Central memory CD8-positive, alpha-beta T cell (primary cell): ENCODE results near the gene BCL10.
"Not testable (repeated sequence)": the region's sequence is repeated elsewhere in the genome, so short reads cannot be mapped to it uniquely, and the experiment has no call there.

Experiments used
- ATAC-seq: fragments of 150-1000 bp; cut with Tn5 transposase; replicated peaks from 2 replicates; pipeline ENCODE4 v1.10.0; 2022; ENCODE audit warnings: mild to moderate bottlenecking, moderate FRiP score, moderate number of reproducible peaks; ENCODE audit not compliant: poor library complexity, severe bottlenecking; ENCODE audit errors: extremely low read depth
- DNase-seq, 2 donors: peaks; one replicate each; pipeline ENCODE4 v3.0.0; 2021; ENCODE audit warnings: low spot score in 2 of 2
- H3K27ac Mint-ChIP-seq: one replicate; pipeline ENCODE4 v1.8.0; 2022; ENCODE audit warnings: low read depth, mild to moderate bottlenecking, moderate library complexity, mixed read lengths
- H3K27me3 Mint-ChIP-seq: one replicate; pipeline ENCODE4 v1.8.0; 2022; ENCODE audit warnings: mixed read lengths
- H3K36me3 Mint-ChIP-seq: one replicate; pipeline ENCODE4 v1.8.0; 2022; ENCODE audit warnings: mild to moderate bottlenecking, moderate library complexity, mixed read lengths; ENCODE audit not compliant: insufficient read depth
- H3K4me1 Mint-ChIP-seq: one replicate; pipeline ENCODE4 v1.8.0; 2022; ENCODE audit warnings: mixed read lengths
- H3K4me3 Mint-ChIP-seq: one replicate; pipeline ENCODE4 v1.8.0; 2022; ENCODE audit warnings: mild to moderate bottlenecking, moderate library complexity, mixed read lengths
- H3K9me3 Mint-ChIP-seq: one replicate; pipeline ENCODE4 v1.8.0; 2022; ENCODE audit warnings: mixed read lengths

BCL10 gene

DNA sequence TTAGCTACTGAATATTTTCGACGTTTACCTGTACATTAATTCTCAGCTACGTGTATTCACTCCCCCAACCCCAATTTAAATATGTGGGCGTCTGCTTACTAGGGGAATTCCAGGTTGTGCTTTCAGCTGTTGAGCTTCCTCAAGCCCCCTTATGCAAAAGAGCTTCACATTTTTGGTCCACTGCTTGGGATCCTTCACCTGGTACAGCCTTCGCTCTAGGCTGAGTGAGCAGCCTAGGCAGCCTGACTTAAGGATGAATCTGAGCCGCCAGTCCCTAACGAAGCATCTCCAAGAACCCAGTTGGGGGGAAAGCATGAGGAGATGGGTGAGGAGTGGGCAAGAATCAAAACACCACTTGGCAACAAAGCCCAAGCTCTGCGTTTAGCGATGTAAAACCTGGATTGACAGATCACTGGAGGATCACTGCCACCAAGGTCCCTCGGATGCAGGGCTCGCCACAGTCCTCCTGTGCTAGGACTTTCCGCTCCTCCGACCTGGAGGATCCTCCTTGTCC is 674 bp downstream of the BCL10 start:
- H3K4me1 Mint-ChIP-seq = peaks cover 55% of the 10 kb centered on the region
- H3K36me3 Mint-ChIP-seq = peaks cover 12% of the 10 kb centered on the region
- peak overlapping the region; percentile 80 for H3K4me3 Mint-ChIP-seq
- no peaks in the 10 kb centered on the region for H3K9me3 Mint-ChIP-seq
- no peak for ATAC-seq
- peak overlapping the region; percentile 91 for H3K27ac Mint-ChIP-seq
- no peaks in the 10 kb centered on the region for H3K27me3 Mint-ChIP-seq
- DNase-seq = no peak

DNA sequence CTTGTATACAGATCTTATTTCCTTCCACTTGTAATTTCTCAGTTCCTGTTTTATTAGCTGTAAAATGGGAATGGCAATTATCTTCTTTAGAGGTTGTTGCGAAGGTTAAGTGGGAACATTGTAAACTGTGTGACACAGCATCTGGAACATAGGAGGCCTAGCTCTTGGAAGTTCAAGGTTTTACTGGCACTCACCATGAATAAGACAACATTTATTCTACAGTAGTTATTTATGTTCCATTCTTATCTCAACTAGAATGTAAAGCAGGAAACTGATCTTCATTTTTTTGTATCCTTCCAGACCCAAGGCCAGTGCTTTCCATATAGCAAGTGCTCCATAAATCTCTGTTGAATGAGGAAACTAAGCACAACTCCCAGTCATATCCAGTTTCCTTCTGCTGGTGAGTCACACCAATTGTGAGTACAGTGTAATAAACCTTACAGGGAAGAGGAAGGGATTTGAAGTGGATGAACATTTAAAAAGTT is 1.4 kb downstream of the BCL10 start:
- no peaks in the 10 kb centered on the region for H3K27me3 Mint-ChIP-seq
- peak overlapping the region; percentile 80 for H3K4me3 Mint-ChIP-seq
- no peak for DNase-seq
- H3K4me1 Mint-ChIP-seq = peaks cover 55% of the 10 kb centered on the region
- no peak for ATAC-seq
- peaks cover 19% of the 10 kb centered on the region for H3K36me3 Mint-ChIP-seq
- no peaks in the 10 kb centered on the region for H3K9me3 Mint-ChIP-seq
- H3K27ac Mint-ChIP-seq = peak overlapping the region; percentile 91

DNA sequence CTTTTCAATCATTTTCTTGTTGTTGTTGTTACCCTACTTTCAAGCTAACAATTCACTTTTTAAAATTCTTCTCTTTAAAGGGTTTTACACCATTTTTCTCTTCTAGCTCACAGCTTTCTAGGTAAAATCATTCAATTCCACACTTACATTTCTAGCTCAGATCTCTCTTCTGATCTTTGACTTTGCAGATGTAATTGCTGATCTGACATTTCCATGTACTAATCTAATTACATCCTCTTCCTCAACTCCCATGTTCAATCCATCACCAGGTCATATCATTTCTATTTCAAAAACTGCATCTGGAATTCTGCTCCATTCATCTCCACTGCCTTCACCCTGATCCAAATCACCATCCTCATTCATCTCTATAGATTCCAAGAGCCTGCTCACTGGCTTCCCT is 3.0 kb downstream of the BCL10 start:
- no peak overlapping the region for H3K4me3 Mint-ChIP-seq

DNA sequence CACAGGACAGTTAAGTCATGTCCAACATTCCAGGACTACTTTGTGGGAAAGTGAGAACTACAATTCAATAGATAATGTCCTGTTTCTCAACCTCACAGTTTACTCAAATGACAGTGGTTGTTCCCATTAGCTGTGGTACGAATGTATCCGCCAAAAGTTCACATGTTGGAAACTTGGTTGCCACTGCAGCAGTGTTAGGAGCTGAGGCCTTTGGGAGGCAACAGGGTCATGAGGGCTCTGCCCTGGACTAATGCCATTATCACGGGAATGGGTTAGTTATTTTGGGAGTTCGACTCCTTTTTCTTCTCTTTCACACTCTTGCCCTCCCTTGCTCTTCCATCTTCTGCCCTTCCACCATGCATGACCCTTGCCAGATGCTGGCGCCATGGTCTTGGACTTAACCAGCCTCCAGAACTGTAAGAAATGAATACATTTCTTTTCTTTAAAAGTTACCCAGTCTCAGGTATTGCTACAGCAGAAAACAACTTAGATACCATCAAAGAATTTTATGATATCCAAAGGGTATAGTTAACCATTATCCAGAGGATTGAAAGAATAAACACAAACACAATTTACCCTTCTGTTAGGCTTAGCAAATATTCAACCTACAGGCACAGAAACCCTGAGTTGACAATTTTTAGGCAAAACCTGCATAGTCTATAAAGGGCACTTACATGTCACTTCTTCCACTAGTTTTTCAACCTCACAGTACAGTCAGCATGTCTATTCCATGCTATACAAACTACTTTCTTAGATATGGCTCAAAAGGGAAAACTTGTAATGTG is 7.4 kb downstream of the BCL10 start:
- H3K36me3 Mint-ChIP-seq = peaks cover 48% of the 10 kb centered on the region
- ATAC-seq = no peak
- H3K4me3 Mint-ChIP-seq = no peak overlapping the region
- H3K27me3 Mint-ChIP-seq = no peaks in the 10 kb centered on the region
- DNase-seq = no peak
- no peak overlapping the region for H3K27ac Mint-ChIP-seq
- no peaks in the 10 kb centered on the region for H3K9me3 Mint-ChIP-seq
- H3K4me1 Mint-ChIP-seq = peaks cover 35% of the 10 kb centered on the region

More for the DNA sequence above, 3.0 kb downstream of the BCL10 start:
- Mint-ChIP-seq H3K4me1 (peaks cover 58% of the 10 kb centered on the region), H3K27ac (peak overlapping the region; percentile 5), H3K36me3 (peaks cover 31% of the 10 kb centered on the region), H3K9me3 (no peaks in the 10 kb centered on the region), H3K27me3 (no peaks in the 10 kb centered on the region)
- DNase-seq = no peak
- no peak for ATAC-seq

DNA sequence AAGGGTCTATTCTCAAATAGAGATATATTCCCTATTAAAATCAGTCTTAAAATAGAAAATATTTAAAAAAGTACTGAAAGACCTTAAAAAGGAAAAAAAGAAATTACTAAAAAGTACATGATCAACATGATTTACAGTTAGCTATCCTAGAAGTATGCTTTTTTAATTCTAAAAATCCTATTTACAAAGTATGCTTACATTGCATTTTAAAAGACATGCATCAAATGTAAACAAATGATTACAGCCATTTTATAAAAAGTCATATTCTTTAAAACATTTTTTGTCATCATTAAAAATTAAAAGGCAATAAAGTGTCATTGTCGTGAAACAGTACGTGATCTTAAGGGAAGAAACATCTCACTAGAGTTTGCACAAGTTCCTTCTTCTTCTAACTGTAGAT is 9.1 kb downstream of the BCL10 start:
- Mint-ChIP-seq H3K4me1 (peaks cover 20% of the 10 kb centered on the region), H3K9me3 (no peaks in the 10 kb centered on the region), H3K36me3 (peaks cover 51% of the 10 kb centered on the region), H3K27me3 (no peaks in the 10 kb centered on the region), H3K27ac (no peak overlapping the region), H3K4me3 (no peak overlapping the region)
- no peak for ATAC-seq
- DNase-seq = no peak

DNA sequence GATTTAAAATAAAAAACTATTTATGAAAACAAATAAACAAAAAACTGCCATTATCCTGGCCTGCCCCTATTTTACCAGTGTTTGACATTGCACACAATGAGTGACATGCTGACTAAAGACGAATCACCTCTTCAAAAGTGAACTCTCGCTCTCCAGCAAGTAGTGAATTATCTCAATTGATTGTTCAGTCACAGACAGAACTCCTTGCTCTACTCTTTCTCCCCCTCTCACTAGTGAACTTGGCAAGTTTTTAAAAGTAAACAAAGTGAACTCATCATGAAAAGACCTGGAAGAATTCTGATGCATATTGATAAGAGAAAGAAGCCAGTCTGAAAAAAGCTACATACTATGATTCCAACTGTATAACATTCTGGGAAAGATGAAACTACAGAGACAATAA is 12.3 kb downstream of the BCL10 start:
- DNase-seq (no peak), ATAC-seq (no peak)
- H3K36me3 Mint-ChIP-seq = peaks cover 43% of the 10 kb centered on the region
- H3K4me3 Mint-ChIP-seq = no peak overlapping the region
- no peaks in the 10 kb centered on the region for H3K27me3 Mint-ChIP-seq
- H3K9me3 Mint-ChIP-seq = no peaks in the 10 kb centered on the region
- no peak overlapping the region for H3K27ac Mint-ChIP-seq
- peaks cover 13% of the 10 kb centered on the region for H3K4me1 Mint-ChIP-seq

DNA sequence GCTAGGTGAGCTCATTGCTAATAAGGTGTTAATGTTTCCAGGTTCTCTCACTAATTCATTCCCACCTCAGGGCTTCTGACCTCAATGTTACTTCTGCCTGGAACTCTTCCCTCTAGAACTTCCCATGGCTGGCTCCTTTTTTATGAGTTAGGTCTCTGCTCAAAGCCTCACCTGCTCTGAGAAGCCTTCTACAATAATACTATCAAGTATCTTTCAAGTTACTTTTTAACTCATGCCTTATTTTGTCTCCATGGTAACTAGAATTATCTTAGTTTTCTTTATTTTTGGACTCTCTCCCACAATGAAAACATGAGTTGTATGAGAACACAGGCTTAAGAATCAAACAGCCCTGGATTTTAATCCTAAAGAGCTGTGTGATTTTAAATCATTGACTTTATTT is 13.4 kb downstream of the BCL10 start:
- Mint-ChIP-seq H3K9me3 (no peaks in the 10 kb centered on the region), H3K27ac (no peak overlapping the region), H3K4me1 (peaks cover 16% of the 10 kb centered on the region), H3K27me3 (no peaks in the 10 kb centered on the region), H3K36me3 (peaks cover 37% of the 10 kb centered on the region), H3K4me3 (no peak overlapping the region)
- DNase-seq (no peak), ATAC-seq (no peak)

DNA sequence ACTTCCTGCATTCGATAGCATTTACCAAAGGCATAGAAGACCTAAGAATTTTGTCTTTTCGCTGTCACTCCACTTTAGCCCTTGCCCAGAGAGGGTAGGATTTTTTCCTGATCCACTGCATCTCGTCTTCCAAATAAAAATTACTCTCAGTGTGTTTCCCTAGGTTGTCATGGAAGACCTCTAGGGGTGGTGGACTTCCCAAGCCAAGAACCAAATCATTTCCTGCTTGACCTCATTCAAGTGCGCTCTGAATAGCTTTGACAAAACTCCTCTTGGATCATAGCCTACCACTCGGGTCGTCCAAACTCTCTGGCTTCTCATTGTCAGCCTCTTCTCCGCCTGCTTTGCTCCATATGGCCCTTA is 16.5 kb downstream of the BCL10 start:
- Mint-ChIP-seq H3K4me1 (peaks cover 27% of the 10 kb centered on the region), H3K36me3 (peaks cover 42% of the 10 kb centered on the region)

DNA sequence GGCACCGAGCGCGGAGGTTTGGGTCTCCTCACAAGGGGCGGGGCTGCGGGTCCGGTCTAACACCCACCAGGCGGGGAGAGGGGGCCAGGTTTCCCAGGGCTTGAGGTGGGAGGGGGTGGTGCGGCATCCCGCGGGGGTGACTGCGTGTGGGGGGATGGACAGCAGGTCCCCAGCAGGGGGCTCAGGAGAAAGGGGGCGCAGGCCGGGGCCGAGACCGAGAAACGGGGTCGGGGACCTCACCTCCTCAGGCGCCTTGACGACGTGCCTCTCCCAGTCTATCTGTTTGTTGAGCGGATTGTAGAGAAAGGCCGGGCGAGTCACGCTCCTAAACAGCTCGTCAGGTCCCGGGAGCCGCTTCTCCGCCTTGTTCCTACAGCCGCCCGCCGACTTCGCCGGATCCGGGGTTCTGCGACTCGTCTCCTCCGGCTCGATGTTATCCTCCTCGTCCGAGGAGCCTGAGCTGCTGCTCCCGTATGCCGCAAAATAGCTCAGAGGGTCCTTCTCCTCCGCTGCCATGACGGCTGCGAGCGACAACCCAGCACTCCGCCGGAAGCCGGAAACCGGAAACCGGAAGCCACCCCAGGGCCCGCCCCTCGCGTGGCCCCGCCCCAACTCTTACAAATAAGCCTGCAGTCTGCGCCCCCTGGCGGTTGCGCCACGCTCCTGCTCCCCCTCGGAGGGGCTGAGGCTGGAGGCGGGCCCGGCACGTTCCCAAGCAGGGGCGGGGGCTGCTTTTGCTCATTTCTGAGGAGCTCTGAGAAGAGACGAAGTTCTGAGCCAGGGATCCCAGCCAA is 17.1 kb downstream of the BCL10 start, which contains the start of gene C1orf52:
TSS of gene C1orf52 (minus strand) at position 545 of the 794 bp plus-strand sequence. CDS start at position 516, 29 bp downstream.
- H3K9me3 Mint-ChIP-seq = no peaks in the 10 kb centered on the region
- peaks cover 43% of the 10 kb centered on the region for H3K36me3 Mint-ChIP-seq
- DNase-seq (peak; percentile 85 to 95), ATAC-seq (peak; percentile 96)
- peak within 1 kb of the TSS; percentile 97 for H3K27ac Mint-ChIP-seq
- peaks cover 28% of the 10 kb centered on the region for H3K4me1 Mint-ChIP-seq
- peak within 1 kb of the TSS; percentile 97 for H3K4me3 Mint-ChIP-seq
- H3K27me3 Mint-ChIP-seq = no peaks in the 10 kb centered on the region

More for the DNA sequence above, 16.5 kb downstream of the BCL10 start:
- Mint-ChIP-seq H3K27ac (peak overlapping the region; percentile 97), H3K27me3 (no peaks in the 10 kb centered on the region), H3K9me3 (no peaks in the 10 kb centered on the region), H3K4me3 (peak overlapping the region; percentile 97)
- no peak for ATAC-seq
- no peak for DNase-seq

DNA sequence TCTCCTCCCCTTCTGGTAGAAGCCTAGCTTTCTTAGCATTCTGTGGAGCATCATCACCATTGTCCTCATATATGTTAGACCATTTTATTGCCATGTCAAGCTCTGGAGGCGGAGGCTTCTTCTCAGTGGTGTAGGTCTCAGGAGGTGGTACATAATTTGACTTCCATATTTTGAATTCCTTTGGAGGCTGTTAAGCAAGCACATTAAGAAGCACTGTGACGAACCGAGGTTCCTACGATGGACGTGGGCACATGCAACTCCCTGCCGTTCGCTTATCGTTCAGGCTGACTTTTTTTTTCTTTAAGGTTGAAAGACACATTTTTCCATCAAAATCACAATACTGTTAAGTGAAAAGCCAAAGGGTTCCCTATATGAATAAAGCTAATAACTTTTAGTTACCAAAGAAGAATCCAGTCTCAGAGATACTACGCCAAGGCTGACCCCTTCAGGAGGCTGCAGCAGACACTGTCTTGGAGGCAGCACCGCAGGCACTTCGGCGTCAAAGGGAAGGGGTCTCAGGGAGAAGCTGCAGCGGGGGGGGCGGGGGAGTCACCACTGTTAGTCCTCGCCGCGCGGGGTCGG is 17.8 kb downstream of the BCL10 start:
- Mint-ChIP-seq H3K27ac (peak overlapping the region; percentile 97), H3K4me1 (peaks cover 32% of the 10 kb centered on the region), H3K4me3 (peak overlapping the region; percentile 97), H3K27me3 (no peaks in the 10 kb centered on the region), H3K36me3 (peaks cover 41% of the 10 kb centered on the region), H3K9me3 (no peaks in the 10 kb centered on the region)
- no peak for DNase-seq
- ATAC-seq = no peak

DNA sequence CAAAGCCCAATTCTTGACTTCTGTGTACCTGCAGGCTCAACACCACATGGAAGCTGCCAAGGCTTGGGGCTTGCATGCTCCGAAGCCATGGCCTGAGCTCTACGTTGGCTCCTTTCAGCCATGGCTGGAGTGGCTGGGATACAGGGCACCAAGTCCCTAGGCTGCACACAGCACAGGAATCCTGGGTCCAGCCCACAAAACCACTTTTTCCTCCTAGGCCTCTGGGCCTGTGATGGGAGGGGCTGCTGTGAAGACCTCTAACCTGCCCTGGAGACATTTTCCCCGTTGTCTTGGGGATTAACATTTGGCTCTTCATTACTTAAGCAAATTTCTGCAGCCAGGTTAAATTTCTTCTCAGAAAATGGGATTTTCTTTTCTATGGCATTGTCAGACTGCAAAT is 27.4 kb downstream of the BCL10 start:
- not testable (repeated sequence) for DNase-seq, ATAC-seq, H3K27me3 Mint-ChIP-seq, H3K9me3 Mint-ChIP-seq, H3K27ac Mint-ChIP-seq, H3K4me3 Mint-ChIP-seq
- H3K4me1 Mint-ChIP-seq = peaks cover 13% of the 10 kb centered on the region
- peaks cover 20% of the 10 kb centered on the region for H3K36me3 Mint-ChIP-seq

DNA sequence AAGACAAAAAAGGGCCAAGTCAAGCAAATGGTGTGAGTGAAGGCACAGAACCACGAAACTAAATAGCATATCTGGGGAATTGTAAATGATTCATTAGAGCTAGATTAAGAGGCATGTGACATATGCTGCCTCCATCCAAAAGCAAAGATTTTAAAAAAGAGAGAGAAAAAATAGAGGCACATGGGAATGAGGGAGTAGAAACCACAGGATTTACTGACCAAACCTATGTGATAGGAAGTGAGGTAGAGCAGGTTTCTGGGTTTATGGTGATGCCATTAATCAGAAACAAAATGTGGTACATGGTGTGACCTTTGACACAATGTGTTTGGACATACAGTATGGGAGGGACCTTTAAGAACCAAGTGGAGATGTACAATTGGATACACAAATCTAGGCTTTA is 30.5 kb downstream of the BCL10 start:
- DNase-seq = no peak
- H3K36me3 Mint-ChIP-seq = peaks cover 6% of the 10 kb centered on the region
- no peaks in the 10 kb centered on the region for H3K4me1 Mint-ChIP-seq
- H3K4me3 Mint-ChIP-seq = no peak overlapping the region
- no peak overlapping the region for H3K27ac Mint-ChIP-seq
- ATAC-seq = no peak
- H3K27me3 Mint-ChIP-seq = no peaks in the 10 kb centered on the region
- no peaks in the 10 kb centered on the region for H3K9me3 Mint-ChIP-seq
